HepG2 (cell line): ENCODE data around the gene DYNC1I2. TPM values are rescaled to one million over a fixed set of nuclear protein-coding genes. Genes with fewer than 3 reads are reported as not detected.
"Not testable (repeated sequence)": the region's sequence is repeated elsewhere in the genome, so short reads cannot be mapped to it uniquely, and the experiment has no call there.

ENCODE experiments used
- ATAC-seq: fragments of 200-7000 bp; cut with Tn5 transposase; 3 replicates; pipeline ENCODE4 v1.9.1; 2020; ENCODE audit warnings: mild to moderate bottlenecking, moderate library complexity
- BruUV-seq: library from RNA; stranded (reverse); fragments of 400-500 nt; replicated peaks from 2 replicates; lab custom pipeline; 2021; lab: Mats Ljungman, UMichigan
- CTCF ChIA-PET: fragments of 300-600 bp; formaldehyde crosslinking; extraction: SDS; loops from one replicate; lab custom pipeline; 2021; ENCODE audit warnings: low total read pairs, inconsistent platforms, low intra/inter-chr PET ratio; lab: Yijun Ruan, JAX
- POLR2A ChIA-PET: fragments of 350-600 bp; sonication (Branson Sonifier 250); formaldehyde crosslinking; loops from one replicate; lab custom pipeline; 2020; ENCODE audit warnings: antibody characterized with exemption, inconsistent platforms; lab: Yijun Ruan, JAX
- DNase-seq: peaks from one replicate; pipeline ENCODE4 v3.0.0-alpha.2; 2015; ENCODE audit warnings: low spot score
- FAIRE-seq: peaks from 3 replicates; lab custom pipeline; 2011; peaks lifted over from hg19 to GRCh38; lab: Jason Lieb, UNC
- H2AFZ ChIP-seq: one replicate; pipeline ENCODE4 v1.6.1; 2011; ENCODE audit warnings: low read length, inconsistent platforms
- H3K27ac ChIP-seq: fragments of 300-600 bp; 3 replicates; pipeline ENCODE4 v1.8.0; 2011; ENCODE audit warnings: mixed run types, mild to moderate bottlenecking, mixed read lengths, low read length, inconsistent platforms; ENCODE audit not compliant: insufficient read depth; ENCODE audit errors: extremely low read length
- H3K27me3 ChIP-seq, 2 experiments: fragments of 200-600 bp in 1 of 2; 2 replicates in 1 of 2; 3 replicates in 1 of 2; pipeline versions ENCODE4 v1.6.0 to v1.8.0; 2011; ENCODE audit warnings: low read length in 2 of 2, mild to moderate bottlenecking in 2 of 2, moderate library complexity in 2 of 2, inconsistent platforms in 1 of 2; ENCODE audit not compliant: insufficient read depth in 2 of 2, control insufficient read depth in 1 of 2
- H3K36me3 ChIP-seq, 2 experiments: fragments of 200-600 bp in 1 of 2; replicated peaks in 1 of 2; 2 replicates in 1 of 2; 3 replicates in 1 of 2; pipeline versions ENCODE4 v1.5.1 to v1.8.0; 2011; ENCODE audit warnings: low read length in 2 of 2, inconsistent platforms in 1 of 2; ENCODE audit not compliant: insufficient read depth in 2 of 2, control insufficient read depth in 1 of 2
- H3K4me1 ChIP-seq: 2 replicates; pipeline ENCODE4 v1.5.1; 2012; ENCODE audit warnings: low read length, inconsistent platforms; ENCODE audit not compliant: insufficient read depth
- H3K4me2 ChIP-seq: 2 replicates; pipeline ENCODE4 v1.6.0; 2011; ENCODE audit warnings: low read depth, low read length, inconsistent platforms
- H3K4me3 ChIP-seq, 3 experiments: fragments of 200-600 bp in 1 of 3; sonication (generic), shearing (Covaris generic) in 1 of 3; replicated peaks in 1 of 3; 2 replicates each; pipeline ENCODE4 v1.5.1; 2011 to 2016; ENCODE audit warnings: low read length in 3 of 3, inconsistent platforms in 2 of 3, low read depth in 2 of 3, mild to moderate bottlenecking in 2 of 3, control low read depth in 1 of 3, mixed read lengths in 1 of 3; ENCODE audit not compliant: insufficient read depth in 1 of 3
- H3K79me2 ChIP-seq: one replicate; pipeline ENCODE4 v1.6.1; 2011; ENCODE audit warnings: low read length, inconsistent platforms; ENCODE audit not compliant: insufficient read depth
- H3K9ac ChIP-seq: 2 replicates; pipeline ENCODE4 v1.6.0; 2011; ENCODE audit warnings: mild to moderate bottlenecking, low read depth, low read length, inconsistent platforms; ENCODE audit not compliant: insufficient read depth
- H3K9me3 ChIP-seq: 2 replicates; pipeline ENCODE4 v1.5.1; 2012; ENCODE audit warnings: mild to moderate bottlenecking, low read length
- H4K20me1 ChIP-seq: 2 replicates; pipeline ENCODE4 v1.6.0; 2011; ENCODE audit warnings: inconsistent platforms, mild to moderate bottlenecking, low read length, moderate library complexity; ENCODE audit not compliant: insufficient read depth
- ATF7 ChIP-seq, 2 experiments: fragments of 450-650 bp in 1 of 2; sonication (generic) in 1 of 2; formaldehyde crosslinking in 1 of 2; IDR thresholded peaks; 2 replicates each; pipeline versions ENCODE4 v1.4.0 to v1.6.1; 2016 to 2020; ENCODE audit warnings: antibody characterized with exemption in 1 of 2, mild to moderate bottlenecking in 1 of 2, missing genetic modification reagents in 1 of 2
- CREM ChIP-seq, 2 experiments: sonication (generic) in 1 of 2; formaldehyde crosslinking in 1 of 2; IDR thresholded peaks; 2 replicates each; pipeline versions ENCODE4 v1.4.0 to v1.6.1; 2016 to 2020; ENCODE audit warnings: antibody characterized with exemption in 1 of 2, mild to moderate bottlenecking in 1 of 2, missing genetic modification reagents in 1 of 2
- FOXK2 ChIP-seq: fragments of 450-650 bp; IDR thresholded peaks from 2 replicates; pipeline ENCODE4 v1.6.1; 2016
- GATA4 ChIP-seq: sonication (generic); IDR thresholded peaks from 2 replicates; pipeline ENCODE4 v1.6.1; 2016; ENCODE audit warnings: antibody characterized with exemption, low read depth, borderline replicate concordance
- GATAD1 ChIP-seq: IDR thresholded peaks from 2 replicates; pipeline ENCODE4 v1.6.1; 2016; ENCODE audit warnings: missing genetic modification reagents, missing compliant biosample characterization
- KAT2B ChIP-seq: fragments of 150-350 bp; IDR thresholded peaks from 2 replicates; pipeline ENCODE4 v1.6.1; 2014; ENCODE audit warnings: low read depth, low read length, borderline replicate concordance
- KDM6A ChIP-seq: IDR thresholded peaks from 2 replicates; pipeline ENCODE4 v1.6.1; 2016; ENCODE audit warnings: low read depth
- KLF6 ChIP-seq: IDR thresholded peaks from 2 replicates; pipeline ENCODE4 v1.8.0; 2016; ENCODE audit warnings: missing biosample characterization, missing genetic modification reagents
- NCOA2 ChIP-seq: sonication (generic); formaldehyde crosslinking; IDR thresholded peaks from 2 replicates; pipeline ENCODE4 v1.8.0; 2022; ENCODE audit warnings: inconsistent platforms
- POGZ ChIP-seq: sonication (generic); formaldehyde crosslinking; IDR thresholded peaks from 2 replicates; pipeline ENCODE4 v1.4.0; 2020; ENCODE audit warnings: mild to moderate bottlenecking, missing genetic modification reagents
- SAP130 ChIP-seq: IDR thresholded peaks from 2 replicates; pipeline ENCODE4 v1.6.1; 2016; ENCODE audit warnings: low read depth
- SP5 ChIP-seq: IDR thresholded peaks from 2 replicates; pipeline ENCODE4 v1.6.1; 2016; ENCODE audit warnings: low read depth, borderline replicate concordance
- TARDBP ChIP-seq: sonication (generic); formaldehyde crosslinking; IDR thresholded peaks from 2 replicates; pipeline ENCODE4 v1.8.0; 2022; ENCODE audit warnings: mild to moderate bottlenecking, missing genetic modification reagents
- WGBS: methylation state at CpG from one replicate; pipeline ENCODE4 v1.1.6; 2017; ENCODE audit warnings: low lambda C conversion rate; 5-methylcytosine and 5-hydroxymethylcytosine counted together
- in situ Hi-C: cut with HindIII; loops from 2 replicates; pipeline ENCODE4 v1.10.0; 2017; ENCODE audit warnings: low pct_unique_long_range_greater_than_20kb; ENCODE audit not compliant: extremely low pct_ligation_motif_present
- intact Hi-C: fragments of 100-400 bp; cut with micrococcal nuclease; formaldehyde crosslinking; loops from one replicate; pipeline ENCODE4 v1.10.0; 2022; ENCODE audit not compliant: unreplicated experiment
- polyA plus RNA-seq, 8 experiments: library from polyadenylated mRNA; depleted of rRNA in 3 of 8; stranded (reverse) in 7 of 8; unstranded in 1 of 8; fragments of >200 nt; fragmentation: Illumina TruSeq in 4 of 8; extraction: Trizol in 4 of 8; gene quantifications; 2 replicates each; pipeline versions ENCODE4 v1.2.1 to v1.2.3, GENCODE V29; 2011 to 2016; ENCODE audit warnings: low read depth in 4 of 8, missing spikeins in 1 of 8, mixed read lengths in 1 of 8; ENCODE audit not compliant: insufficient read depth in 1 of 8
- total RNA-seq, 5 experiments: library from RNA; depleted of rRNA; stranded (reverse); fragments of >200 nt; fragmentation: Illumina TruSeq; extraction: Trizol; gene quantifications; 2 replicates each; pipeline ENCODE4 v1.2.3, GENCODE V29; 2016; ENCODE audit warnings: low read depth in 1 of 5
- TF ChIP-seq, protein P1 (sequence below): sonication (generic); formaldehyde crosslinking; IDR thresholded peaks from 2 replicates; pipeline ENCODE4 v1.5.0; 2020; ENCODE audit warnings: missing genetic modification reagents, mild to moderate bottlenecking, borderline replicate concordance
- TF ChIP-seq, protein P2 (sequence below): IDR thresholded peaks from 2 replicates; pipeline ENCODE4 v1.6.1; 2018; ENCODE audit warnings: missing genetic modification reagents
- TF ChIP-seq, protein P3 (sequence below): sonication (generic); formaldehyde crosslinking; IDR thresholded peaks from 2 replicates; pipeline ENCODE4 v1.5.1; 2020; ENCODE audit warnings: missing genetic modification reagents, mild to moderate bottlenecking, borderline replicate concordance
- TF ChIP-seq, protein P4 (sequence below): sonication (generic); formaldehyde crosslinking; IDR thresholded peaks from 2 replicates; pipeline ENCODE4 v1.5.1; 2020; ENCODE audit warnings: missing genetic modification reagents, mild to moderate bottlenecking, borderline replicate concordance

DYNC1I2 gene
- total and polyA plus RNA-seq, 2 of the 13 experiments (the other 11 are each of a cell fraction or from before 2014, with no cell fraction given), result 84.0 to 99.8 TPM

DNA sequence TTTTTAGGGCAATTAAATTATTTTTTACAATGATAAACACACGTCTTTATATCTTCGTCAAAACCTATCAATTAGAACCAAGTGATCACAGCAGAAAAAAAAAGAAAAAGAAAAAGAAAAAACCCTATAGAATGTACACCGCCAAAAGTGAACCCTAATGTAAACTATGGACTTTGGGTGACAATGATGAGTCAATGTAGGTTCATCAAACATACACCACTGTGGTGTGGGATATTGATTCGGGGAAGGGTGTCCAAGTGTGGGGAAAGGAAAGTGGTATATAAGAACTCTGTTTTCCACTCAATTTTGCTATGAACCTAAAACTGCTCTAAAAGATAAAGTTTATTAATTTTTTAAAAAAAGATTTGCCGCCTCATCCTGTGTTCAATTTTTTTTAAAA lies 85.1 kb downstream of the DYNC1I2 start (continued):
- TF ChIP-seq CREM (IDR thresholded peaks at IDR 0.05) (peak; percentile 83), CREM (CRISPR knock-in tag; IDR thresholded peaks at IDR 0.05) (no peak), KLF6 (CRISPR knock-in tag) (peak; percentile 16; the same call in 1 of the 2 replicates), TARDBP (CRISPR knock-in tag) (no peak), GATA4 (no peak), ATF7 (IDR thresholded peaks at IDR 0.05) (peak; percentile 58), ATF7 (CRISPR knock-in tag; IDR thresholded peaks at IDR 0.05) (no peak), SP5 (CRISPR knock-in tag) (no peak), NCOA2 (peak; percentile 55; the same call in 1 of the 2 replicates), FOXK2 (peak; percentile 71; the same call in 1 of the 2 replicates), SAP130 (CRISPR knock-in tag) (peak; percentile 53), KDM6A (CRISPR knock-in tag) (peak; percentile 76; the same call in 1 of the 2 replicates), KAT2B (peak; percentile 50), GATAD1 (CRISPR knock-in tag) (0 out of 2 replicates have a peak, but pooled peaks have one; percentile 41), POGZ (CRISPR knock-in tag) (peak; percentile 70)
- TF ChIP-seq, protein P1, sequence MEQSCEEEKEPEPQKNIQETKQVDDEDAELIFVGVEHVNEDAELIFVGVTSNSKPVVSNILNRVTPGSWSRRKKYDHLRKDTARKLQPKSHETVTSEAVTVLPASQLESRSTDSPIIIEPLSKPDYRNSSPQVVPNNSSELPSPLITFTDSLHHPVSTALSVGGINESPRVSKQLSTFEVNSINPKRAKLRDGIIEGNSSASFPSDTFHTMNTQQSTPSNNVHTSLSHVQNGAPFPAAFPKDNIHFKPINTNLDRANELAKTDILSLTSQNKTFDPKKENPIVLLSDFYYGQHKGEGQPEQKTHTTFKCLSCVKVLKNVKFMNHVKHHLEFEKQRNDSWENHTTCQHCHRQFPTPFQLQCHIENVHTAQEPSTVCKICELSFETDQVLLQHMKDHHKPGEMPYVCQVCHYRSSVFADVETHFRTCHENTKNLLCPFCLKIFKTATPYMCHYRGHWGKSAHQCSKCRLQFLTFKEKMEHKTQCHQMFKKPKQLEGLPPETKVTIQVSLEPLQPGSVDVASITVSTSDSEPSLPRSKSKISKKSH (CRISPR knock-in tag), result no peak
- TF ChIP-seq, protein P2, sequence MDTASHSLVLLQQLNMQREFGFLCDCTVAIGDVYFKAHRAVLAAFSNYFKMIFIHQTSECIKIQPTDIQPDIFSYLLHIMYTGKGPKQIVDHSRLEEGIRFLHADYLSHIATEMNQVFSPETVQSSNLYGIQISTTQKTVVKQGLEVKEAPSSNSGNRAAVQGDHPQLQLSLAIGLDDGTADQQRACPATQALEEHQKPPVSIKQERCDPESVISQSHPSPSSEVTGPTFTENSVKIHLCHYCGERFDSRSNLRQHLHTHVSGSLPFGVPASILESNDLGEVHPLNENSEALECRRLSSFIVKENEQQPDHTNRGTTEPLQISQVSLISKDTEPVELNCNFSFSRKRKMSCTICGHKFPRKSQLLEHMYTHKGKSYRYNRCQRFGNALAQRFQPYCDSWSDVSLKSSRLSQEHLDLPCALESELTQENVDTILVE (CRISPR knock-in tag), result 0 out of 2 replicates have a peak, but pooled peaks have one; percentile 11
- TF ChIP-seq, protein P3, sequence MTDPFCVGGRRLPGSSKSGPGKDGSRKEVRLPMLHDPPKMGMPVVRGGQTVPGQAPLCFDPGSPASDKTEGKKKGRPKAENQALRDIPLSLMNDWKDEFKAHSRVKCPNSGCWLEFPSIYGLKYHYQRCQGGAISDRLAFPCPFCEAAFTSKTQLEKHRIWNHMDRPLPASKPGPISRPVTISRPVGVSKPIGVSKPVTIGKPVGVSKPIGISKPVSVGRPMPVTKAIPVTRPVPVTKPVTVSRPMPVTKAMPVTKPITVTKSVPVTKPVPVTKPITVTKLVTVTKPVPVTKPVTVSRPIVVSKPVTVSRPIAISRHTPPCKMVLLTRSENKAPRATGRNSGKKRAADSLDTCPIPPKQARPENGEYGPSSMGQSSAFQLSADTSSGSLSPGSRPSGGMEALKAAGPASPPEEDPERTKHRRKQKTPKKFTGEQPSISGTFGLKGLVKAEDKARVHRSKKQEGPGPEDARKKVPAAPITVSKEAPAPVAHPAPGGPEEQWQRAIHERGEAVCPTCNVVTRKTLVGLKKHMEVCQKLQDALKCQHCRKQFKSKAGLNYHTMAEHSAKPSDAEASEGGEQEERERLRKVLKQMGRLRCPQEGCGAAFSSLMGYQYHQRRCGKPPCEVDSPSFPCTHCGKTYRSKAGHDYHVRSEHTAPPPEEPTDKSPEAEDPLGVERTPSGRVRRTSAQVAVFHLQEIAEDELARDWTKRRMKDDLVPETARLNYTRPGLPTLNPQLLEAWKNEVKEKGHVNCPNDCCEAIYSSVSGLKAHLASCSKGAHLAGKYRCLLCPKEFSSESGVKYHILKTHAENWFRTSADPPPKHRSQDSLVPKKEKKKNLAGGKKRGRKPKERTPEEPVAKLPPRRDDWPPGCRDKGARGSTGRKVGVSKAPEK (CRISPR knock-in tag), result 0 out of 2 replicates have a peak, but pooled peaks have one; percentile 37
- TF ChIP-seq, protein P4, sequence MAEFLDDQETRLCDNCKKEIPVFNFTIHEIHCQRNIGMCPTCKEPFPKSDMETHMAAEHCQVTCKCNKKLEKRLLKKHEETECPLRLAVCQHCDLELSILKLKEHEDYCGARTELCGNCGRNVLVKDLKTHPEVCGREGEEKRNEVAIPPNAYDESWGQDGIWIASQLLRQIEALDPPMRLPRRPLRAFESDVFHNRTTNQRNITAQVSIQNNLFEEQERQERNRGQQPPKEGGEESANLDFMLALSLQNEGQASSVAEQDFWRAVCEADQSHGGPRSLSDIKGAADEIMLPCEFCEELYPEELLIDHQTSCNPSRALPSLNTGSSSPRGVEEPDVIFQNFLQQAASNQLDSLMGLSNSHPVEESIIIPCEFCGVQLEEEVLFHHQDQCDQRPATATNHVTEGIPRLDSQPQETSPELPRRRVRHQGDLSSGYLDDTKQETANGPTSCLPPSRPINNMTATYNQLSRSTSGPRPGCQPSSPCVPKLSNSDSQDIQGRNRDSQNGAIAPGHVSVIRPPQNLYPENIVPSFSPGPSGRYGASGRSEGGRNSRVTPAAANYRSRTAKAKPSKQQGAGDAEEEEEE (CRISPR knock-in tag), result no peak

DNA sequence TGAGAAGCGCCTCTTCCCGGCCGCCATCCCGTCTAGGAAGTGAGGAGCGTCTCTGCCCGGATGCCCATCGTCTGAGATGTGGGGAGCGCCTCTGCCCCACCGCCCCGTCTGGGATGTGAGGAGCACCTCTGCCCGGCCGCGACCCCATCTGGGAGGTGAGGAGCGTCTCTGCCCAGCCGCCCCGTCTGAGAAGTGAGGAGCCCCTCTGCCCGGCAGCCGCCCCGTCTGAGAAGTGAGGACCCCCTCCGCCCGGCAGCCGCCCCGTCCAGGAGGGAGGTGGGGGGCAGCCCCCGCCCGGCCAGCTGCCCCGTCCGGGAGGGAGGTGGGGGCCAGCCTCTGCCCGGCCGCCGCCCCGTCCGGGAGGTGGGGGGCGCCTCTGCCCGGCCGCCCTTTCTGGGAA lies 87.3 kb downstream of the DYNC1I2 start:
- CTCF ChIA-PET, result not testable (repeated sequence)

More for the DNA sequence above, 87.3 kb downstream of the DYNC1I2 start:
- H3K4me1 ChIP-seq, result peaks cover 32% of the 10 kb centered on the region
- FAIRE-seq, H3K9ac ChIP-seq, H3K4me3 ChIP-seq, in situ Hi-C loops, BruUV-seq, H3K4me2 ChIP-seq, ATAC-seq, H3K36me3 ChIP-seq, H2AFZ ChIP-seq, POLR2A ChIA-PET, H3K27me3 ChIP-seq, H4K20me1 ChIP-seq, DNase-seq, H3K27ac ChIP-seq, H3K79me2 ChIP-seq, intact Hi-C loops: not testable (repeated sequence)
- H3K9me3 ChIP-seq, result peaks cover 19% of the 10 kb centered on the region
- WGBS, result 97% methylated on average over 19 of the region's 35 CpGs
